ENCODE results near the gene CFAP77.

CFAP77 gene

GRCh38 chr9:132543960-132544359, 133.9 kb downstream of the CFAP77 start:
- CTCF ChIA-PET, result no interaction called here
- no peak for DNase-seq (ENCODE audit: extremely low spot score)
- TF ChIP-seq ARNT (IDR thresholded peaks at IDR 0.05), result no peak
- TF ChIP-seq BHLHE40 (IDR thresholded peaks at IDR 0.05; ENCODE audit: borderline replicate concordance), result no peak
- no peak for TF ChIP-seq FOXK2 (IDR thresholded peaks at IDR 0.05)
- no peak for TF ChIP-seq LEF1 (IDR thresholded peaks at IDR 0.05; ENCODE audit: borderline replicate concordance)
- no peak for TF ChIP-seq L3MBTL2 (conservative IDR thresholded peaks at IDR 0.05)
- no peak for TF ChIP-seq SUZ12 (IDR thresholded peaks at IDR 0.05)
- no peak for TF ChIP-seq ZNF384 (IDR thresholded peaks at IDR 0.05)
- TF ChIP-seq FOXM1 (IDR thresholded peaks at IDR 0.05; ENCODE audit: borderline replicate concordance), result no peak
- TF ChIP-seq, protein P1, sequence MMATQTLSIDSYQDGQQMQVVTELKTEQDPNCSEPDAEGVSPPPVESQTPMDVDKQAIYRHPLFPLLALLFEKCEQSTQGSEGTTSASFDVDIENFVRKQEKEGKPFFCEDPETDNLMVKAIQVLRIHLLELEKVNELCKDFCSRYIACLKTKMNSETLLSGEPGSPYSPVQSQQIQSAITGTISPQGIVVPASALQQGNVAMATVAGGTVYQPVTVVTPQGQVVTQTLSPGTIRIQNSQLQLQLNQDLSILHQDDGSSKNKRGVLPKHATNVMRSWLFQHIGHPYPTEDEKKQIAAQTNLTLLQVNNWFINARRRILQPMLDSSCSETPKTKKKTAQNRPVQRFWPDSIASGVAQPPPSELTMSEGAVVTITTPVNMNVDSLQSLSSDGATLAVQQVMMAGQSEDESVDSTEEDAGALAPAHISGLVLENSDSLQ (IDR thresholded peaks at IDR 0.05), result no peak
- TF ChIP-seq SP1 (IDR thresholded peaks at IDR 0.05), result no peak
- POLR2A ChIA-PET, result no interaction called here

DNA sequence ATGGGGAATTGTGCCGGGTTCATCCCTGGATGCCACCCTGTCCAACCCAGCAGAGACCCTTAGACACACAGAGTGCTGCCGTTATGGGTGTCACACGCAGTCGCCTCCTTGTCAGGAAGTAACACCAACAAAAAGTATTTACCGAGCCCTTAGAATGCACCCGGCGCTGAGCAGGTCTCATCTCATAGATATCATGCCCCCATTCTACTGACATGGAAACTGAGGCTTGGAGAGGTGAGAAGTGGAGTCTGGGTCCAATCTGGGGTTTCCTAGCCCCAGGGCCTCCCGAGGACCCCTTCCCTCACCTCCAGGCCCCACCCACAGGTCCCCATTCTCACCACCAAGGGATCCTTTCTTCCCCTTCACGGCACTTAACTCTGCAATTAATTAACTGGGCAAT, 135.6 kb downstream of the CFAP77 start:
- TF ChIP-seq BHLHE40 (IDR thresholded peaks at IDR 0.05; ENCODE audit: borderline replicate concordance) (no peak), L3MBTL2 (conservative IDR thresholded peaks at IDR 0.05) (no peak)
- TF ChIP-seq, protein P1 (IDR thresholded peaks at IDR 0.05), result no peak
- POLR2A ChIA-PET, result no interaction called here

GRCh38 chr9:132546148-132547051, 136.4 kb downstream of the CFAP77 start:
- ChIA-PET POLR2A (no interaction called here), CTCF (interaction anchor here (0.6 to 1.0 kb wide), 5 partner anchors 9 to 132 kb away, joined by 3 to 6 read pairs (median 4); no protein-coding TSS in a partner anchor)
- no peak for TF ChIP-seq ARNT (IDR thresholded peaks at IDR 0.05)
- no peak for TF ChIP-seq HDGF (IDR thresholded peaks at IDR 0.05; ENCODE audit: borderline replicate concordance)
- TF ChIP-seq TARDBP (IDR thresholded peaks at IDR 0.05), result no peak
- TF ChIP-seq, protein P1 (IDR thresholded peaks at IDR 0.05), result peak; percentile 79
- DNase-seq (ENCODE audit: extremely low spot score), result peak; percentile 70

More for the DNA sequence above, 135.6 kb downstream of the CFAP77 start:
- CTCF ChIA-PET, result interaction anchor here (0.6 kb wide), 2 partner anchors 24 to 131 kb away, joined by 3 to 4 read pairs; no protein-coding TSS in a partner anchor
- no peak for DNase-seq (ENCODE audit: extremely low spot score)

DNA sequence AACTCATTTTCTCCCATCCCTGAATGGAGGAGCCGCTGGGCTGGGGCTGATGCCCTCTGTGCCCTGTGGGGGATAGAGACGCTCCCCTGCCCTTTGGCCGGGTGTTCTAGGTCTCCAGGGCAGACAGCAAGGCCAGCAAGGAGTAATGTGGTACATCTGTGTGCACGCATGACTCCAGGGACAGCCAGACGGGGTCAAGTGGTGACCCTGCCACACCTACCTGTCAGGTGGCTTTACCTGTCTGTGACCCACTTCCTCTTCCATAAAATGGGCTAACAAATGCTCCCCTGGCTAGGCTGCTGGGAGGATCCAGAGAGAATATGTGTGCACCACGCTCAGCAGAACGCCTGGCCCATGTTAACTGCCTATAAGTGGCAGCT, 137.0 kb downstream of the CFAP77 start:
- TF ChIP-seq LEF1 (IDR thresholded peaks at IDR 0.05; ENCODE audit: borderline replicate concordance), result no peak
- no peak for TF ChIP-seq FOXM1 (IDR thresholded peaks at IDR 0.05; ENCODE audit: borderline replicate concordance)
- TF ChIP-seq HDGF (IDR thresholded peaks at IDR 0.05; ENCODE audit: borderline replicate concordance), result no peak
- no peak for TF ChIP-seq ELF4 (IDR thresholded peaks at IDR 0.05)
- no peak for TF ChIP-seq ARNT (IDR thresholded peaks at IDR 0.05)
- CTCF ChIA-PET, result interaction anchor here (0.6 to 1.0 kb wide), 3 partner anchors 10 to 48 kb away, joined by 3 to 6 read pairs (median 4); no protein-coding TSS in a partner anchor
- DNase-seq (ENCODE audit: extremely low spot score), result no peak
- POLR2A ChIA-PET, result no interaction called here

DNA sequence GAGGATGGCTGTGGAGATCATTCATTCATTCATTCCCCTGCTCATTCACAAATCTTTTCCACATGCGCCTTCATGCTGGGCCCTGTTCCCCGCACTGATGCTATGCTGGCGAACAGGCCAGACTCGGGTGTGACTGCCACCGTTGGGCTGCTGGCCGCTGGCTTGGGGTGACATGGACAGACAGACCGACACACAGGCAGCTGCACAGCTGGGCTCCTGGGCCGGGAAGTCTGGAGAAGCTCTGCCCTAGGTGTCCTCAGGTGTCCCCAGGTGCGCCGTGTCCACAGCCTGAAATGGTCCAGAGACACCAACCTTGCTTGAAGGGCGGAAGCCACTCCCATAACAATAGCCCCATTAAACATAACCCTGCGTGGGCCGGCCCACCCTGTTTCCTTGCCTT, 137.4 kb downstream of the CFAP77 start:
- CTCF ChIA-PET, result interaction anchor here (1.0 kb wide), 1 partner anchor 10 kb away, joined by 3 read pairs; no protein-coding TSS in a partner anchor
- POLR2A ChIA-PET, result no interaction called here
- TF ChIP-seq ZNF384 (IDR thresholded peaks at IDR 0.05) (no peak), FOXK2 (IDR thresholded peaks at IDR 0.05) (no peak), LEF1 (IDR thresholded peaks at IDR 0.05; ENCODE audit: borderline replicate concordance) (no peak), NFRKB (IDR thresholded peaks at IDR 0.05) (no peak), SUZ12 (IDR thresholded peaks at IDR 0.05) (no peak), FOXM1 (IDR thresholded peaks at IDR 0.05; ENCODE audit: borderline replicate concordance) (no peak), ELF4 (IDR thresholded peaks at IDR 0.05) (no peak), L3MBTL2 (conservative IDR thresholded peaks at IDR 0.05) (no peak), SP1 (IDR thresholded peaks at IDR 0.05) (no peak), HDGF (IDR thresholded peaks at IDR 0.05; ENCODE audit: borderline replicate concordance) (no peak)
- TF ChIP-seq, protein P1 (IDR thresholded peaks at IDR 0.05), result no peak

GRCh38 chr9:132547976-132548730, 138.1 kb downstream of the CFAP77 start:
- TF ChIP-seq FOXA1 (IDR thresholded peaks at IDR 0.05), result no peak
- TF ChIP-seq SUZ12 (IDR thresholded peaks at IDR 0.05), result no peak
- CTCF ChIA-PET, result no interaction called here
- DNase-seq (ENCODE audit: extremely low spot score), result no peak
- POLR2A ChIA-PET, result no interaction called here

More for the DNA sequence above, 137.4 kb downstream of the CFAP77 start:
- DNase-seq (ENCODE audit: extremely low spot score), result no peak

All from HEK293T (cell line).